ENCODE measurements around the gene LDHAL6B.

DNA sequence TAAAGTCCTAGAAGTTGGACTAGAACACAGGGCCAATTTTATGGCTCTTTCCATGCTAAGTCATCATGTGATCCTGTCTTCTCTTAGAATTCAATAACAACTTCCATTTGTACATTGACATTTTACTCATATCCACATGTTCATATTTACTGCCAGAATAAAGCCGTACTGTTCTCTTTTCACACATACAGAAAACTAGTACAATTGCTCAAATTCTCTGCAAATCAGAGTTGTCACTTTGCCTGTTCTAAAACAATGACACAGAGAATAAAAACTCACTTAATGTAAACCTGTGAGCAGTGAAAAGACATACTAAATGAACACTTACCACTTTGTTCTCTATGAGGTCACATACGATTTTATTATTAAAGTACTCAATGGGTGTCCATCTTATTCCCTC is 3.5 kb downstream of the LDHAL6B start:
- TF ChIP-seq ETS1 (IDR thresholded peaks at IDR 0.05) (no peak), EZH2 (IDR thresholded peaks at IDR 0.05; ENCODE audit: low read depth, unreplicated experiment) (no peak), ZNF331 (CRISPR knock-in tag; IDR thresholded peaks at IDR 0.05; ENCODE audit: low read depth) (no peak), EZH2phosphoT487 (IDR thresholded peaks at IDR 0.05; ENCODE audit: unreplicated experiment) (no peak), POLR2AphosphoS5 (IDR thresholded peaks at IDR 0.05; ENCODE audit: low read depth) (no peak), ZNF462 (CRISPR knock-in tag; IDR thresholded peaks at IDR 0.05) (no peak), CREB1 (CRISPR knock-in tag; IDR thresholded peaks at IDR 0.05; ENCODE audit: low read depth) (no peak), NANOG (IDR thresholded peaks at IDR 0.05; ENCODE audit: borderline replicate concordance) (no peak), JUNB (IDR thresholded peaks at IDR 0.05; ENCODE audit: unreplicated experiment) (no peak), ZNF114 (CRISPR knock-in tag; IDR thresholded peaks at IDR 0.05) (no peak)
- TF ChIP-seq, protein P1, sequence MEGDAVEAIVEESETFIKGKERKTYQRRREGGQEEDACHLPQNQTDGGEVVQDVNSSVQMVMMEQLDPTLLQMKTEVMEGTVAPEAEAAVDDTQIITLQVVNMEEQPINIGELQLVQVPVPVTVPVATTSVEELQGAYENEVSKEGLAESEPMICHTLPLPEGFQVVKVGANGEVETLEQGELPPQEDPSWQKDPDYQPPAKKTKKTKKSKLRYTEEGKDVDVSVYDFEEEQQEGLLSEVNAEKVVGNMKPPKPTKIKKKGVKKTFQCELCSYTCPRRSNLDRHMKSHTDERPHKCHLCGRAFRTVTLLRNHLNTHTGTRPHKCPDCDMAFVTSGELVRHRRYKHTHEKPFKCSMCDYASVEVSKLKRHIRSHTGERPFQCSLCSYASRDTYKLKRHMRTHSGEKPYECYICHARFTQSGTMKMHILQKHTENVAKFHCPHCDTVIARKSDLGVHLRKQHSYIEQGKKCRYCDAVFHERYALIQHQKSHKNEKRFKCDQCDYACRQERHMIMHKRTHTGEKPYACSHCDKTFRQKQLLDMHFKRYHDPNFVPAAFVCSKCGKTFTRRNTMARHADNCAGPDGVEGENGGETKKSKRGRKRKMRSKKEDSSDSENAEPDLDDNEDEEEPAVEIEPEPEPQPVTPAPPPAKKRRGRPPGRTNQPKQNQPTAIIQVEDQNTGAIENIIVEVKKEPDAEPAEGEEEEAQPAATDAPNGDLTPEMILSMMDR (conservative IDR thresholded peaks at IDR 0.05; ENCODE audit: low read depth in 2 of 2), result no peak
- TF ChIP-seq, protein P2, sequence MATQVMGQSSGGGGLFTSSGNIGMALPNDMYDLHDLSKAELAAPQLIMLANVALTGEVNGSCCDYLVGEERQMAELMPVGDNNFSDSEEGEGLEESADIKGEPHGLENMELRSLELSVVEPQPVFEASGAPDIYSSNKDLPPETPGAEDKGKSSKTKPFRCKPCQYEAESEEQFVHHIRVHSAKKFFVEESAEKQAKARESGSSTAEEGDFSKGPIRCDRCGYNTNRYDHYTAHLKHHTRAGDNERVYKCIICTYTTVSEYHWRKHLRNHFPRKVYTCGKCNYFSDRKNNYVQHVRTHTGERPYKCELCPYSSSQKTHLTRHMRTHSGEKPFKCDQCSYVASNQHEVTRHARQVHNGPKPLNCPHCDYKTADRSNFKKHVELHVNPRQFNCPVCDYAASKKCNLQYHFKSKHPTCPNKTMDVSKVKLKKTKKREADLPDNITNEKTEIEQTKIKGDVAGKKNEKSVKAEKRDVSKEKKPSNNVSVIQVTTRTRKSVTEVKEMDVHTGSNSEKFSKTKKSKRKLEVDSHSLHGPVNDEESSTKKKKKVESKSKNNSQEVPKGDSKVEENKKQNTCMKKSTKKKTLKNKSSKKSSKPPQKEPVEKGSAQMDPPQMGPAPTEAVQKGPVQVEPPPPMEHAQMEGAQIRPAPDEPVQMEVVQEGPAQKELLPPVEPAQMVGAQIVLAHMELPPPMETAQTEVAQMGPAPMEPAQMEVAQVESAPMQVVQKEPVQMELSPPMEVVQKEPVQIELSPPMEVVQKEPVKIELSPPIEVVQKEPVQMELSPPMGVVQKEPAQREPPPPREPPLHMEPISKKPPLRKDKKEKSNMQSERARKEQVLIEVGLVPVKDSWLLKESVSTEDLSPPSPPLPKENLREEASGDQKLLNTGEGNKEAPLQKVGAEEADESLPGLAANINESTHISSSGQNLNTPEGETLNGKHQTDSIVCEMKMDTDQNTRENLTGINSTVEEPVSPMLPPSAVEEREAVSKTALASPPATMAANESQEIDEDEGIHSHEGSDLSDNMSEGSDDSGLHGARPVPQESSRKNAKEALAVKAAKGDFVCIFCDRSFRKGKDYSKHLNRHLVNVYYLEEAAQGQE (IDR thresholded peaks at IDR 0.05; ENCODE audit: unreplicated experiment), result no peak
